ENCODE measurements around the gene DHRS13. TPM values are rescaled to one million over a fixed set of nuclear protein-coding genes. Genes with fewer than 3 reads are reported as not detected.

The DHRS13 gene
- total and polyA plus RNA-seq, 11 donors: 2.2 to 6.3 (median 2.9) TPM

MicroRNA genes within 50 kb of the gene (microRNA counts, 767-probe panel; counts per million panel counts)
- microRNA hsa-miR-144-3p: 3,007 to 3,436 counts per million in 2 donors
- microRNA hsa-miR-451a: 4,973 to 5,163 counts per million in 2 donors

Small RNAs within 50 kb of the gene (microRNA-seq; reads per million reads assigned to microRNA genes)
- gene MIR451B: 0 reads per million in 4 donors

Other genes starting within 250 kb of the DHRS13 start
- 10 to 100 TPM; 19.6 to 39.1 (median 34.2) TPM for gene SDF2, start 241.2 kb downstream of the DHRS13 start, total RNA-seq
- 10 to 100 TPM; 21.9 to 58.6 TPM for gene SDF2, start 241.2 kb downstream of the DHRS13 start, polyA plus RNA-seq
- 10 to 100 TPM; 37.2 to 91.6 (median 49.1) TPM for gene SUPT6H, start 240.9 kb downstream of the DHRS13 start, total RNA-seq
- gene SUPT6H, start 240.9 kb downstream of the DHRS13 start, polyA plus RNA-seq: 10 to 100 TPM; 31.7 to 34.5 TPM
- gene PROCA1, start 191.2 kb downstream of the DHRS13 start, total RNA-seq: 1 to 10 TPM in 6 of 9 donors, under 1 TPM in 3; 0.65 to 2.3 (median 1.0) TPM
- 1 to 10 TPM in 1 of 2 donors, under 1 TPM in 1; 0.64 to 2.6 TPM for gene PROCA1, start 191.2 kb downstream of the DHRS13 start, polyA plus RNA-seq
- gene RAB34, start 185.2 kb downstream of the DHRS13 start, total RNA-seq: 10 to 100 TPM; 11.5 to 31.7 (median 14.9) TPM
- 10 to 100 TPM; 17.7 to 25.1 TPM for gene RAB34, start 185.2 kb downstream of the DHRS13 start, polyA plus RNA-seq
- 1,000 to 10,000 TPM in 1 of 9 donors, 100 to 1,000 TPM in 8; 255 to 1,006 (median 869) TPM for gene RPL23A, start 183.1 kb downstream of the DHRS13 start, total RNA-seq
- 1,000 to 10,000 TPM in 1 of 2 donors, 100 to 1,000 TPM in 1; 458 to 1,439 TPM for gene RPL23A, start 183.1 kb downstream of the DHRS13 start, polyA plus RNA-seq
- 1 to 10 TPM in 7 of 9 donors, under 1 TPM in 2; 0.52 to 4.8 (median 1.7) TPM for gene TLCD1, start 176.8 kb downstream of the DHRS13 start, total RNA-seq
- 10 to 100 TPM in 1 of 2 donors, 1 to 10 TPM in 1; 2.5 to 11.7 TPM for gene TLCD1, start 176.8 kb downstream of the DHRS13 start, polyA plus RNA-seq
- gene NEK8, start 174.3 kb downstream of the DHRS13 start, total RNA-seq: 1 to 10 TPM in 5 of 9 donors, under 1 TPM in 4; 0.28 to 2.8 (median 1.2) TPM
- 1 to 10 TPM; 1.0 to 1.1 TPM for gene NEK8, start 174.3 kb downstream of the DHRS13 start, polyA plus RNA-seq
- 10 to 100 TPM in 1 of 9 donors, 1 to 10 TPM in 8; 1.5 to 11.5 (median 2.7) TPM for gene TRAF4, start 159.1 kb downstream of the DHRS13 start, total RNA-seq
- gene TRAF4, start 159.1 kb downstream of the DHRS13 start, polyA plus RNA-seq: 1 to 10 TPM; 1.9 to 4.5 TPM
- 10 to 100 TPM; 14.4 to 33.2 (median 16.7) TPM for gene FAM222B, start 60.3 kb downstream of the DHRS13 start, total RNA-seq
- gene FAM222B, start 60.3 kb downstream of the DHRS13 start, polyA plus RNA-seq: 10 to 100 TPM in 1 of 2 donors, 1 to 10 TPM in 1; 9.2 to 28.1 TPM
- 10 to 100 TPM; 28.0 to 78.2 (median 41.1) TPM for gene ERAL1, start 48.1 kb downstream of the DHRS13 start, total RNA-seq
- gene ERAL1, start 48.1 kb downstream of the DHRS13 start, polyA plus RNA-seq: 10 to 100 TPM; 35.5 to 63.9 TPM
- gene FLOT2, start 5.3 kb downstream of the DHRS13 start, total RNA-seq: 100 to 1,000 TPM in 3 of 9 donors, 10 to 100 TPM in 6; 81.1 to 139 (median 95.2) TPM
- 10 to 100 TPM; 52.7 to 68.5 TPM for gene FLOT2, start 5.3 kb downstream of the DHRS13 start, polyA plus RNA-seq
- 10 to 100 TPM; 13.3 to 31.2 (median 21.5) TPM for gene PHF12, start 48.4 kb upstream of the DHRS13 start, total RNA-seq
- 10 to 100 TPM in 1 of 2 donors, 1 to 10 TPM in 1; 8.2 to 10.4 TPM for gene PHF12, start 48.4 kb upstream of the DHRS13 start, polyA plus RNA-seq
- under 1 TPM in 1 of 9 donors, not detected in 8; 0.25 TPM for gene SEZ6, start 103.0 kb upstream of the DHRS13 start, total RNA-seq
- gene SEZ6, start 103.0 kb upstream of the DHRS13 start, polyA plus RNA-seq: not detected
- gene PIPOX, start 140.1 kb upstream of the DHRS13 start, total RNA-seq: 1 to 10 TPM in 4 of 9 donors, under 1 TPM in 4, not detected in 1; 0.26 to 5.2 (median 1.00) TPM
- gene PIPOX, start 140.1 kb upstream of the DHRS13 start, polyA plus RNA-seq: under 1 TPM; 0.11 to 0.42 TPM